NCI-H345 (cell line): ENCODE measurements around the gene BACH1.

Source experiments
- DNase-seq: peaks from one replicate; lab custom pipeline; 2025; lab: John Stamatoyannopoulos, UW

Gene BACH1

GRCh38 chr21:29382030-29382654 lies 83.4 kb downstream of the BACH1 start:
- DNase-seq = no peak

DNA sequence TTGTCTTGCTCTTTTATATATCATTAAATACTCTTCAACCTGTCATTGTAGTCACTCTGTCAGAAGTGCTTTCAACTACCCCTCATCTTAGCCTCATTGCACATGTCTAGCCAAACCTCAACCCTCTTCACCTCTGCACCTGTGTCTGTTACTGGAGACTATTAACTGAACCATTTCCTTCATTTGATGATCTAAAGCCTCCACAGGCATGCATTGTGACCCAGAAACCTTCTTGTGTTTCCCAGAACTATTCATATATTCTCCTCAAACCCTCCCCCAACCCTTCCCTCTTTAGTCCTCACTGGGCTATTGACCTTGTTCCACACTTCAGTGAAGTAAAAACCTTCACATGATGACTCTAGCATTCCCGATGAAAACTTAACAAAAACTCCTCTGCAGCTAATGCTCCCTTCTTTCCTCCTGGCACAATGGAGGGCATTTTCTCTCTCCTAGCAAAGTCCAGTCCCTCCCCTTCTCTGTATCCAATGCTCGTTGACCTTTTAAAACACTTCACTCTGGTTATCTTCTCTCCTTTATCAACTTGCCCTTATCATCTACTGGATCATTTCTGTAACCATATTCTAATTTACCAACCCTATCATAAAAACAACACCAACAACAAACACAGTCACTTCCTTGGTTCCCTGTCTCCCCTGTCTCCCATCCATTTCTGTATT lies 86.1 kb downstream of the BACH1 start:
- DNase-seq = no peak

- no peak for DNase-seq
These were observed 87.3 kb downstream of the BACH1 start for GRCh38 chr21:29385934-29386520.

GRCh38 chr21:29386803-29387202 lies 88.1 kb downstream of the BACH1 start:
- no peak for DNase-seq

DNA sequence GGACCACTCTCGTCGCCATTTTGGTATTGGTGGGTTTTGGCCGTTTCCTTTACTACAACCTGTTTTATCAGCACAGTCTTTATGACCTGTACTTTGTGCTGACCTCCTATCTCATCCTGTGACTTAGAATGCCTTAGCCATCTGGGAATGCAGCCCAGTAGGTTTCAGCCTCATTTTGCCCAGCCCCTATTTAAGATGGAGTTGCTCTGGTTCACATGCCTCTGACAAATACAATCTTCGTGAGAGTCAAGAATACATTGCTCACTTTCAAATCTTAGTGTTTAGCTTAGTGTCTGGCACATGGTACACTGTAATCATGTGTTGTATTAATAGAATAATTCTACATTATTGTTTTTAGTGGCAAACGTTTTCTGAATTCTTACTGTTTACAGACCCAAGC lies 88.9 kb downstream of the BACH1 start:
- no peak for DNase-seq

DNA sequence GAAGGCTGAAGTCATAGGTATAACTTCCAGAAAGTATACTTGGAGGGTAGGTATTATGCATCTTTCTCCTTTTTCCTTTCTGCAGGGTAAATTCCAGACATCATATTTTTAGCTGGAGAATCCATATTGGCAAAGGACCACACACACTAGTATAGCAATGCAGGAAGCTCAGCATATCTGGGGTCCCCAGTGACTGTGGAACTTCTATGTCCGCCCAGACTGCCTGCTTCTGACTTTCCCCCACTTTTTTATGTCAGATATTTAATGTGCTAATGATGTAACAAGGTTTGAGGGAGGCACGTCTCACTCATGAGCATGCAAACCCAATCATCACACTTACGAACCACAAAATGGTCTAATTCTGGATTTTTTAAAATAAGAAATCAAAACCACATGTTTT lies 90.4 kb downstream of the BACH1 start:
- DNase-seq = no peak

DNA sequence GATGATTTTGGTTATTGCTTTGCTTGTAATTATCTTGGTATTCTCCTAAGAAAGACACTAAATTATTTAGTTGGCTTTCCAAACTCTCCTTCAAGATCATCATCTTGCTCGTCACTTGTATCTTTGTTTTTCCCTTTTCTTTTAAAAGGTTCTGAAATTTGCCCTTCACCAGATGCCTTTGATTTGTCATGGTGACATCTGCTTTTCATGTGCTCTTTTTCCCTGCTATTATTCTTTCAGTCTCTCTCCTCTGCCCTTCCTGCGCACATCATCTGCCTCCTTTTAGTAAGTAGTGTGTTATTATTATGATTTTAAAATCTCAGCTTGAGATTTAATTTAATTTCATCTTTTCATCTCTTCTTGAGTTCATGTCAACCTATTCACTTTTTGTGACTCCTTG lies 92.1 kb downstream of the BACH1 start:
- DNase-seq = no peak

DNA sequence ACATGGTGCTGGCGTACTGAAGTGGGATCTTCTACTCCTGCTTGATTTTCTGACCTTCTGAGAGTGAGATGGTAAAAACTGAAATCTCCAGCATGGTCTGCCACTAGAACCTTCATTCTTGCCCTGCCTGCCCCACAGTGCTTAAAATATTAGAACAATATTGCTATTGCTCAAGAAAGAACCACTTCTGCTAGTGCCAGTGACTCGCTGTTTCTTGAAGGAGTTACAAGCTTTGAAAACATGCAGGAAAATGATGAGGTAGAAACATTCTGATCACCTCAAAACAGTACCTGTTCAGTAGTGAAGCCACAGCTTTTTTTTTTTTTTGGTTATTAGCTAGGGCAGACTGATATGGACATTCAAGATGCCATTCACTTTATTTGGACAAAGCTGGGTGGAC lies 95.3 kb downstream of the BACH1 start:
- no peak for DNase-seq
